Measurements from ENCODE around the gene GFER.

Gene GFER

DNA sequence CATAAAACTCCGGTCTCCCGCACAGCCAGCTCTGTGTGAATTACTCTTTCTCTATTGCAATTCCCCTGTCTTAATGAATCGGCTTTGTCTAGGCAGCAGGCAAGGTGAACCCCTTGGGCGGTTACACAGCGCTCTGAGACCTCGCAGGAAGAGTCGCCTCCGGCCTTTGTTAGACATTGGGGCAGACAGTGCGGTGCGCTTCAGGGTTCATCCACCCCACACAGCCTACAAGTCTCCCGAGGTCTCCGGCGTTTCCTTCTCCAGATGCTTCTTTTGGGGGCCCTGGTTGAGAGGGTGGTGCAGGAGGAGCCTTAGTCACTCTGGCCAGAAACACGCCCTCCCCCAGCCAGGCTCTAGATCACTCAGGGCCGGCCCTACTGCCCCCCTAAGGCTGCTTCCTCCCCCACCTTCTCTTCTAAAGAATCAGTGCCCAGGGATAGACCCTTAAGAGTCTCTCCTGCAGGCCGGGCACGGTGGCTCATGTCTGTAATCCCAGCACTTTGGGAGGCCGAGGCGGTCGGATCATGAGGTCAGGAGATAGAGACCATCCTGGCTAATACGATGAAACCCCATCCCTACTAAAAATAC, 39.3 kb upstream of the GFER start:
- Histone ChIP-seq H3K36me3 (ENCODE audit: insufficient read depth, low read length) (peaks cover 12% of the 10 kb centered on the region; the same call in 1 of the 2 replicates), H2AFZ (ENCODE audit: low read depth, low read length) (no peak overlapping the region), H4K20me1 (ENCODE audit: insufficient read depth, low read length) (no peaks in the 10 kb centered on the region; the same call in 1 of the 2 replicates), H3K9me3 (ENCODE audit: insufficient read depth, low read length, severe bottlenecking) (no peaks in the 10 kb centered on the region), H3K27ac (ENCODE audit: low read length) (no peak overlapping the region), H3K79me2 (ENCODE audit: insufficient read depth, low read length) (no peaks in the 10 kb centered on the region; the same call in none of the 2 replicates), H3K4me3 (ENCODE audit: low read depth in 1 of 2, low read length in 2 of 2) (no peak overlapping the region), H3K27me3 (ENCODE audit: insufficient read depth, low read length, poor library complexity) (no peaks in the 10 kb centered on the region), H3K9ac (ENCODE audit: low read depth, low read length) (no peak overlapping the region), H3K4me1 (ENCODE audit: insufficient read depth, low read length) (peaks cover 26% of the 10 kb centered on the region), H3K4me2 (ENCODE audit: insufficient read depth, low read length) (no peak overlapping the region)
- DNase-seq (no peak), ATAC-seq (ENCODE audit: insufficient read depth, low read depth) (no peak)
- TF ChIP-seq EZH2 (IDR thresholded peaks at IDR 0.05; ENCODE audit: borderline replicate concordance, low read depth, low read length, severe bottlenecking) = no peak
- TF ChIP-seq, protein P1, sequence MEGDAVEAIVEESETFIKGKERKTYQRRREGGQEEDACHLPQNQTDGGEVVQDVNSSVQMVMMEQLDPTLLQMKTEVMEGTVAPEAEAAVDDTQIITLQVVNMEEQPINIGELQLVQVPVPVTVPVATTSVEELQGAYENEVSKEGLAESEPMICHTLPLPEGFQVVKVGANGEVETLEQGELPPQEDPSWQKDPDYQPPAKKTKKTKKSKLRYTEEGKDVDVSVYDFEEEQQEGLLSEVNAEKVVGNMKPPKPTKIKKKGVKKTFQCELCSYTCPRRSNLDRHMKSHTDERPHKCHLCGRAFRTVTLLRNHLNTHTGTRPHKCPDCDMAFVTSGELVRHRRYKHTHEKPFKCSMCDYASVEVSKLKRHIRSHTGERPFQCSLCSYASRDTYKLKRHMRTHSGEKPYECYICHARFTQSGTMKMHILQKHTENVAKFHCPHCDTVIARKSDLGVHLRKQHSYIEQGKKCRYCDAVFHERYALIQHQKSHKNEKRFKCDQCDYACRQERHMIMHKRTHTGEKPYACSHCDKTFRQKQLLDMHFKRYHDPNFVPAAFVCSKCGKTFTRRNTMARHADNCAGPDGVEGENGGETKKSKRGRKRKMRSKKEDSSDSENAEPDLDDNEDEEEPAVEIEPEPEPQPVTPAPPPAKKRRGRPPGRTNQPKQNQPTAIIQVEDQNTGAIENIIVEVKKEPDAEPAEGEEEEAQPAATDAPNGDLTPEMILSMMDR (IDR thresholded peaks at IDR 0.05; ENCODE audit: borderline replicate concordance, extremely low read depth, low read length, poor library complexity, severe bottlenecking) = no peak

DNA sequence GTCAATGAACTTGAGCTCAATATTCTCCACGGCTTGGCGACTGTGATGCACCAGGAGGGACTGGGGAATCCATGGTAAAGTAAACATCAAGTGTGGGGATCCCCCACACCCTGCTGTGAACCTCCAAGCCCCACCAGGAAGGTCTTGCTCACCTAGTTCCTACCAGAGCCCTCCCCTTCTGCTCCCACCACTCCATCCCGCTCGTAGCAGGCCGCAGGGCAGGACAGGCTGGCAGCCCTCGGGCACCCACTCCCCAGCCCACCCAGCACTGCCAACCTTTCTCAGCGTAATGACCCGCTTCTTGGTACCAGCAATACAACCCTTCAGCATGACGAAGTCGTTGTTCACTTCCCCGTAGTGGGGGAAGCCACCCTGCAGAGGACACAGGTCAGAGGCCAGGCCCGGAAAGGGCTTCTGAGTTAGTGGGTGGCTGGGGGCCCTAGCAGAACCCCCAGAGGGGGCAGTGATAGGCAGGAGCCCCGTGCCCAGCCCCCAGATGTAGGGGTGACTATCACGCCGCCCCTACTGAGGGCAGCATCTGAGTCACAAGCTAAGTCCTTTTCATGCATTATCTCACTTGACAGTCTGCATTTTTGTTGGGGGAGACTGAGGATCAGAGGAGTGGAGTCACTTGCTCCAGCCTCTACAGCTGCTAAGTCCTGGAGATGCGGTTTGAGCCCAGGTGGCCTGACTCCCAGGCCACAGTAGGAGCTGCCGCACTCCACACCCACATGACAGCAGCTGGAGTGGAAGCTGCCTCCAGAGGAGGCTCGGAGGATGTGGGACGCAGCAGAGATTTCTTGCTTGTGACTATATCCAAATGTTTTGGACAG, 38.2 kb upstream of the GFER start:
- Histone ChIP-seq H4K20me1 (ENCODE audit: insufficient read depth, low read length) (no peaks in the 10 kb centered on the region; the same call in 1 of the 2 replicates), H3K4me1 (ENCODE audit: insufficient read depth, low read length) (peaks cover 26% of the 10 kb centered on the region), H3K9me3 (ENCODE audit: insufficient read depth, low read length, severe bottlenecking) (no peaks in the 10 kb centered on the region), H3K9ac (ENCODE audit: low read depth, low read length) (no peak overlapping the region), H2AFZ (ENCODE audit: low read depth, low read length) (no peak overlapping the region), H3K27me3 (ENCODE audit: insufficient read depth, low read length, poor library complexity) (no peaks in the 10 kb centered on the region), H3K27ac (ENCODE audit: low read length) (no peak overlapping the region), H3K79me2 (ENCODE audit: insufficient read depth, low read length) (no peaks in the 10 kb centered on the region; the same call in none of the 2 replicates), H3K4me3 (ENCODE audit: low read depth in 1 of 2, low read length in 2 of 2) (no peak overlapping the region), H3K4me2 (ENCODE audit: insufficient read depth, low read length) (no peak overlapping the region), H3K36me3 (ENCODE audit: insufficient read depth, low read length) (peaks cover 6% of the 10 kb centered on the region; the same call in 1 of the 2 replicates)
- TF ChIP-seq, protein P1 (IDR thresholded peaks at IDR 0.05; ENCODE audit: borderline replicate concordance, extremely low read depth, low read length, poor library complexity, severe bottlenecking) = no peak
- TF ChIP-seq EZH2 (IDR thresholded peaks at IDR 0.05; ENCODE audit: borderline replicate concordance, low read depth, low read length, severe bottlenecking) = no peak
- ATAC-seq (ENCODE audit: insufficient read depth, low read depth) (no peak), DNase-seq (no peak)

DNA sequence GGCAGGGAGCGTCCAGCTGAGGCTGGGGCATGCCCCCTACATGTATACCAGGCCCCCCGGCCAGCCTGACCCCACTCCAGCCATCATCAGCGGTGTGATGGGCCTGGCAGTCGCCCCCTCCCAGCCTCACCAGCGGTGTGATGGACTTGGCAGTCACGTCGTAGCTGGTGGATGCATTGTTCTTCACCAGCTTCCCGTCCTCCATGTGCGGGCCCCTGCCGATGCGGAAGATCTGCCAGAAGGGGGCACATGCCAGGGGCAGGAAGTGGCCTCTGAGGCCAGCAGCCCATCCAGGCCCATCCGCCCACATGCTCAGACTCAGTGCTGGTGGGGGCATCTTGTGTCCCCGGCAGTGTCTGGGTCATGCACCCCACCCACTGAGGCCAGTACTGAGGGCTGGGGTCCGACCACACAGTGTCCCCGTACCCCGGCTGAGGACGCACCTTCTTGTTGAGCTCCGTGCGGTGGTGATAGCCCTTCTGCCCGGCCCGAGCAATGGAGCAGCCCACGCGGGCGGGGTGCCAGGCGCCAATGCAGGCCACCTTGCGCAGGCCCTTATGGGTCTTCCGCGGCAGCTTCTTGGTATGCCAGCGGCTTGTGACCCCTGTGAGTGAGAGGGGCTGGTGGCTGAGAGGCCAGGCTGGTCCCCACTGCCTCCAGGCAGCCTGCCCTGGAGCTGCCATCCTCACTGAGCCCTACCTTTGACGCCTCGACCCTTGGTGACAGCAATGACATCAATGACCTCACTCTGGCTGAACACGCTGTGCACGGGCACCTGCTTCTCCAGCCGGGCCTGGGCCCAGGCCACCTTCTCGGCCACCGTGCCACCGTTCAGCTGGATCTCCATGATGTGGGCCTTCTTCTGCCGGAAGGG, 37.3 kb upstream of the GFER start:
- H2AFZ ChIP-seq (ENCODE audit: low read depth, low read length) = no peak overlapping the region
- peaks cover 21% of the 10 kb centered on the region for H3K4me1 ChIP-seq (ENCODE audit: insufficient read depth, low read length)
- DNase-seq = no peak
- no peak overlapping the region for H3K27ac ChIP-seq (ENCODE audit: low read length)
- no peaks in the 10 kb centered on the region for H3K27me3 ChIP-seq (ENCODE audit: insufficient read depth, low read length, poor library complexity)
- H3K9me3 ChIP-seq (ENCODE audit: insufficient read depth, low read length, severe bottlenecking) = no peaks in the 10 kb centered on the region
- H3K36me3 ChIP-seq (ENCODE audit: insufficient read depth, low read length) = no peaks in the 10 kb centered on the region
- ATAC-seq (ENCODE audit: insufficient read depth, low read depth) = no peak
- H4K20me1 ChIP-seq (ENCODE audit: insufficient read depth, low read length) = no peaks in the 10 kb centered on the region; the same call in 1 of the 2 replicates
- H3K4me2 ChIP-seq (ENCODE audit: insufficient read depth, low read length) = no peak overlapping the region
- no peaks in the 10 kb centered on the region; the same call in none of the 2 replicates for H3K79me2 ChIP-seq (ENCODE audit: insufficient read depth, low read length)
- no peak overlapping the region for H3K9ac ChIP-seq (ENCODE audit: low read depth, low read length)
- TF ChIP-seq EZH2 (IDR thresholded peaks at IDR 0.05; ENCODE audit: borderline replicate concordance, low read depth, low read length, severe bottlenecking) = no peak
- TF ChIP-seq, protein P1 (IDR thresholded peaks at IDR 0.05; ENCODE audit: borderline replicate concordance, extremely low read depth, low read length, poor library complexity, severe bottlenecking) = no peak
- no peak overlapping the region for H3K4me3 ChIP-seq (ENCODE audit: low read depth in 1 of 2, low read length in 2 of 2)

All from DND-41 (cell line).